ENCODE results near the gene MEX3A.
A peak's percentile ranks its signal among the peaks of the same experiment; 100 is the strongest.

MEX3A gene

DNA sequence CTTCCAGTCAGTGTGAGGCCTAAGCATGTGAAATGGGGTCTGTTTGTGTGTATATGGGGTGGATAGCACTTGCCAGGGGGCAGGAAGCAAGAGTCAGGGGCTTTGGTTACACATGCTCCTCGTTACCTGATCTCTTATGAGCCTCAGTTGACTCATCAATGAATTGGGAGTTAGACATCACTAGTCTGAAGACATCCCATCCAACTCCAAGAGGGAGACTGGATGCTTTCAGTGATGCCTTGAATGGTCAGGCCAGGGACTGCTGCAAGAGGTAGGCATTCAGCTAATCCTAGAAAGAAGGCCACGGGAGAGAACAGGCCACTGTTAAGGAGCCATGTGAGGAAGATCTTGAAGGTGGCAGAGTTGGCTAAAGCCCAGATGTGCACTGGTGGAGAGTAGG is 15.0 kb downstream of the MEX3A start:
- H3K27ac Mint-ChIP-seq = no peak overlapping the region
- H3K4me3 Mint-ChIP-seq = no peak overlapping the region
- no peaks in the 10 kb centered on the region for H3K9me3 Mint-ChIP-seq (ENCODE audit: low read depth)

DNA sequence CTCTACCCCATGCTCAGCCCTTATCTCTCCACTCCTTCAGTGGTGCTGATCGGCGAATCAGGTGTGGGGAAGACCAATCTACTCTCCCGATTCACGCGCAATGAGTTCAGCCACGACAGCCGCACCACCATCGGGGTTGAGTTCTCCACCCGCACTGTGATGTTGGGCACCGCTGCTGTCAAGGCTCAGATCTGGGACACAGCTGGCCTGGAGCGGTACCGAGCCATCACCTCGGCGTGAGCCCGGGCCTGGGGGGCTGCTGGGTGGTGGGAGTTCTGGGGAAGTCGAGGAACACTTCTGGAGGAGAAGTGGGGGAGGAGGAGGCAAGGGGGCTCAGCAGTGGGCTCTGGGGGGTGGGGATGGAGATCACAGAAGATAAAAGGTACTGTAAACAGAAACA is 16.4 kb downstream of the MEX3A start:
- Mint-ChIP-seq H3K9me3 (ENCODE audit: low read depth) (no peaks in the 10 kb centered on the region), H3K27me3 (no peaks in the 10 kb centered on the region), H3K27ac (no peak overlapping the region), H3K4me1 (ENCODE audit: low read depth) (peaks cover 7% of the 10 kb centered on the region), H3K36me3 (no peaks in the 10 kb centered on the region), H3K4me3 (no peak overlapping the region)

More for the DNA sequence above, 15.0 kb downstream of the MEX3A start:
- Mint-ChIP-seq H3K36me3 (no peaks in the 10 kb centered on the region), H3K4me1 (ENCODE audit: low read depth) (peaks cover 7% of the 10 kb centered on the region), H3K27me3 (no peaks in the 10 kb centered on the region)

DNA sequence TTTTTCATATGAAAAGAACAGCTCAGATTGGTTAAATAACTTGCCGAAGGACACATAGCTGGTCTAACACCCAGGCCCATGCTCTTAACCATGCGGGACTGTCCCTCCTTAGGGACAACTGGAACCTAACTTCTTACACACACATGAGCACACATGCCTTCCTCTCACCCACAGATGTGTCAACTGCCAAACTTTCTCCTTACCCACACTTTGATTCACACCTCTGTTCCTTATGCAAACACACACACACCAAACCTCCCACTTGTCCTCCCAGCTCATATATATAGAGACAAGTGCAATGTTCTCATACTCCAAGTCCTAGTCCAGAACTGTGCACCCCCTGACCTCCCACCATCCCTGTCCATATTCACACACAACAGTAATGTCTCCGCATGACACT is 17.1 kb downstream of the MEX3A start:
- H3K4me3 Mint-ChIP-seq = no peak overlapping the region
- no peaks in the 10 kb centered on the region for H3K27me3 Mint-ChIP-seq
- H3K27ac Mint-ChIP-seq = no peak overlapping the region
- peaks cover 7% of the 10 kb centered on the region for H3K4me1 Mint-ChIP-seq (ENCODE audit: low read depth)
- no peaks in the 10 kb centered on the region for H3K9me3 Mint-ChIP-seq (ENCODE audit: low read depth)
- no peaks in the 10 kb centered on the region for H3K36me3 Mint-ChIP-seq

DNA sequence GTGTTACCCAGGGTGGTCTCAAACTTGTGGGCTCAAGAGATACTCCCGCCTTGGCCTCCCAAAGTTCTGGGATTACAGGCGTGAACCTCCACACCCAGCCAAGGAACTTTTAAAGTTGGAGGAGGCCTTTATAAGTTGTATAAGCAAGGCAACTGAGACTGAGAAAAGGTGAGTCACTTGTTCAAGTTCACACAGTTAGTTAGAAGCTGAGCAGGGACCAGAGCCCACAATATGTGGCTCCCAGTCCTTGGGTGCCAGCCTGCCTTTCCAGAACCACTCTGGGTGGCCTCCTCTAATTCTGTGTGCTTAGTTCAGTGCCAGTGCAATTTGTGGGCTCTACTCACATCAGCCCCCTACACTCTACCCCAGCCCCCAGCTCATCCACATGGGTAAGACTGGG is 17.6 kb downstream of the MEX3A start:
- Mint-ChIP-seq H3K9me3 (ENCODE audit: low read depth) (no peaks in the 10 kb centered on the region), H3K4me1 (ENCODE audit: low read depth) (peaks cover 7% of the 10 kb centered on the region), H3K27me3 (no peaks in the 10 kb centered on the region), H3K27ac (no peak overlapping the region), H3K4me3 (no peak overlapping the region), H3K36me3 (no peaks in the 10 kb centered on the region)

DNA sequence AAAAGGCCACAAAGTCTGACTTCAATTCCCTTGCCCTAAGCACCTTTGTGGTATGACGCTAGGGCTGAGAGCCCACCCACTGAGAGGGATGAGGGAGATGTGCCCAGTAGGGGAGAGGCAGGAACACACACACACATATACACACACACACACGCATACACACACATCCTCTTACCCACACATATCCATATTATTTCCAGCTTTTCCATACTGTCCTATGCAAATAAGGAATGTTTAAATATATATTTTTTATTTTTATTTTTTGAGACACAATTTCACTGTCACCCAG is 18.3 kb downstream of the MEX3A start:
- no peaks in the 10 kb centered on the region for H3K27me3 Mint-ChIP-seq

DNA sequence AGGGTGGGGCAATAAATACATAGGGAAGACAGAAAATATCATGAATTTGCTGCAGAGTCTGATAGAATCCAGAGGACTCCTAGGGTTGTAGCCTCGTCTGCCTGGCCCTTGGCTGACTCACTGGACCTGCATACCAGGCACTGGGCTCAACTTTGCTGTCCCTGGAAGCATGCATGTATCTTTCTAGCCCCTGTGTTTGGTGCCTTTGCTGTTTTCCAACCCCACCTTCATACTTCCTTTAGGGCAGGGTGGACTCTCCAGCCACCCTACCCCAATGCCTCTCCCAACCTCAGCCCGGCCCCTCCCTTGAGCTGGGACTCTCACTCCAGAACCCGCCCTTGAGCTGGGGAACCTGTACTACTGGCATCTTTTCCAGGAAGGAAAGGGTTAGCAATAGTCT is 20.1 kb downstream of the MEX3A start:
- H3K27ac Mint-ChIP-seq = no peak overlapping the region
- no peaks in the 10 kb centered on the region for H3K9me3 Mint-ChIP-seq (ENCODE audit: low read depth)

More for the DNA sequence above, 18.3 kb downstream of the MEX3A start:
- H3K9me3 Mint-ChIP-seq (ENCODE audit: low read depth) = no peaks in the 10 kb centered on the region
- H3K36me3 Mint-ChIP-seq = no peaks in the 10 kb centered on the region
- peaks cover 7% of the 10 kb centered on the region for H3K4me1 Mint-ChIP-seq (ENCODE audit: low read depth)
- no peak overlapping the region for H3K27ac Mint-ChIP-seq
- no peak overlapping the region for H3K4me3 Mint-ChIP-seq

DNA sequence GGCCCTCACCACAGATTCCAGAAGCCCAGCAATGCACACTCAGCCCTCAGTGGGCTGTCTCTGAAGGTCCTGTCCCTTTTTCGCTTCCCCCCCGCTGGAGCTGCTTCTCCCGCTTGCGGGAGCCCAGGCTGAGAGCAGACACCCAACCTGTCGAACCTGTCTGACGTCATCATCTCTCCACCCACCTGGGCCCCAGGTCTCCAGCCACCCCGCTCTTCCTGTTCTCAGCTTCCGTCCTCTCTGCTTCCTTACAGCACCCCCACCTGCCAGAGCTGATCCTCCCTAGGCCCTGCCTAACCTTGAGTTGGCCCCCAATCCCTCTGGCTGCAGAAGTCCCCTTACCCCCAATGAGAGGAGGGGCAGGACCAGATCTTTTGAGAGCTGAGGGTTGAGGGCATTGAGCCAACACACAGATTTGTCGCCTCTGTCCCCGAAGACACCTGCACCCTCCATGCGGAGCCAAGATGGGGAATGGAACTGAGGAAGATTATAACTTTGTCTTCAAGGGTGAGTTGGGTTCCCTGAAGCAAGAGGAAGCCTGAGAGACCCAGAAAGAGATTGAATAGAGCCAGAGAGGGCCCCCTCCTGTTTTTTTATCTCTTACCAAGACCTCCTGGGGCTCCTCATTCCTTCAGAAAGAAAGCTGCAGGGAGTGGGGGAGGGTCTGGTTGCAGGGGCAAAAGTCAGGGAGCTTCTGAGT is 21.2 kb downstream of the MEX3A start, which contains the start of gene RAB25:
RAB25 (plus strand) TSS at position 224 of the 700 bp plus-strand sequence; CDS start at position 465, 241 bp downstream.
- no peak within 1 kb of the TSS for H3K27ac Mint-ChIP-seq
- no peaks in the 10 kb centered on the region for H3K27me3 Mint-ChIP-seq
- H3K4me3 Mint-ChIP-seq = no peak within 1 kb of the TSS
- H3K9me3 Mint-ChIP-seq (ENCODE audit: low read depth) = no peaks in the 10 kb centered on the region
- H3K36me3 Mint-ChIP-seq = no peaks in the 10 kb centered on the region
- peaks cover 10% of the 10 kb centered on the region for H3K4me1 Mint-ChIP-seq (ENCODE audit: low read depth)

More for the DNA sequence above, 20.1 kb downstream of the MEX3A start:
- Mint-ChIP-seq H3K27me3 (no peaks in the 10 kb centered on the region), H3K36me3 (no peaks in the 10 kb centered on the region), H3K4me1 (ENCODE audit: low read depth) (peaks cover 7% of the 10 kb centered on the region), H3K4me3 (no peak overlapping the region)

DNA sequence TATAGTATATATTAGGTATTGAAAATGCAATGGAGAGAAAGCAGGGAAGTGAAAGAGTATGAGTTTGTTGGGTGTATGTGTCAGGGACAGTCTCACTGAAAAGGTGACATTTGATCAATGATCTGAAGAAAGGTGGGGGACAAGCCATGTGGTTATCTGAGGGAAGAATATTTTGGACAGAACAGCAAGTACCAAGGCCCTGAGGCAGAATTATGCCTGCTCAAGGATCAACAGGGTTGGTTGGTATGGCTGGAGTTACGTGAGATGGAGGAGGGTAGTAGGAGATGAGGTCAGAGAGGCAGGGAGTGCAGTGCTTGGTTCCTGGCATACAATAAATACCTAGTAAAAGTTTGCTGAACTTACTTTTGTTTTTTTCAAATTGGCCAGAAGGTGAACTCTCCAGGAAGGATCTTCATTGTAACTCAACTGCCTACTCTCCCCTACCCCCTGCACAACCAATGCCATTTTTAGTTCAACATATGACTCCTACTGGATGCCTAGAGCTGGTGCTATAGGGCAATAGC is 25.9 kb downstream of the MEX3A start:
- Mint-ChIP-seq H3K36me3 (no peaks in the 10 kb centered on the region), H3K4me3 (peak overlapping the region; percentile 27), H3K27ac (no peak overlapping the region), H3K27me3 (no peaks in the 10 kb centered on the region), H3K4me1 (ENCODE audit: low read depth) (peaks cover 28% of the 10 kb centered on the region), H3K9me3 (ENCODE audit: low read depth) (no peaks in the 10 kb centered on the region)

DNA sequence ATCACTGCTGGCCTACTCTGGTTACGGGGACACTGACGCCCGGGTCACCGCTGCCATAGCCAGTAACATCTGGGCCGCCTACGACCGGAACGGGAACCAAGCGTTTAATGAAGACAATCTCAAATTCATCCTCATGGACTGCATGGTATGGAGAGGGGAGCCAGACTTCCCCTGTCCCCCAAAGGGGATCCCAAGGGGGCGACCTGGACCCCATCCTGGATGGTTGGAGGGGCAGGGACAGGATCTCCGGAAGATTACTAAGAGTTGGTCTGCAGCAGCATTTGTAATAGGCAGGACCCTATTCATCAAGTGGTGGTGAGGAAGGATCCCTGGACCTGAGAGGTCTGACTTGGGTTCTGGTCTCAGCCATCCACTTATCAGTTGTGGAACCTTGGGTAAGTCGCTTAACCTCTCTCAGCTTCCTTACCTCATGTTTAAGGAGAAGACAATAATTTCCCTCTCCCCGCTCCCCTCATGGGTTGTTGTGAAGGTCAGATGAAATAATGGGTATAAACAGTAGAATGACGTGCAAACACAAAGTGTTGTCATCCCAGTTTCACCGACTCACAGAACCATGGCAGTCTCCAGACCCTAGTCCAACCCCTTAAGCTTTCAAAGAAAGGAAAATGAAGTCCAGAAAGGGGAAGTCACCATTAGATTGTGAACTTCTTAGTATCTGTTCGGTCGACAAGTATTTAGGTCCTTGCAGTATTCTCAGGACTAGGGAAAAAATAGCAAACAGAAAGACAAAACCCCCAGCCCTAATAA is 26.8 kb downstream of the MEX3A start:
- Mint-ChIP-seq H3K4me3 (peak overlapping the region; percentile 93), H3K4me1 (ENCODE audit: low read depth) (peaks cover 30% of the 10 kb centered on the region), H3K36me3 (no peaks in the 10 kb centered on the region), H3K27ac (peak overlapping the region; percentile 46), H3K9me3 (ENCODE audit: low read depth) (no peaks in the 10 kb centered on the region), H3K27me3 (no peaks in the 10 kb centered on the region)

DNA sequence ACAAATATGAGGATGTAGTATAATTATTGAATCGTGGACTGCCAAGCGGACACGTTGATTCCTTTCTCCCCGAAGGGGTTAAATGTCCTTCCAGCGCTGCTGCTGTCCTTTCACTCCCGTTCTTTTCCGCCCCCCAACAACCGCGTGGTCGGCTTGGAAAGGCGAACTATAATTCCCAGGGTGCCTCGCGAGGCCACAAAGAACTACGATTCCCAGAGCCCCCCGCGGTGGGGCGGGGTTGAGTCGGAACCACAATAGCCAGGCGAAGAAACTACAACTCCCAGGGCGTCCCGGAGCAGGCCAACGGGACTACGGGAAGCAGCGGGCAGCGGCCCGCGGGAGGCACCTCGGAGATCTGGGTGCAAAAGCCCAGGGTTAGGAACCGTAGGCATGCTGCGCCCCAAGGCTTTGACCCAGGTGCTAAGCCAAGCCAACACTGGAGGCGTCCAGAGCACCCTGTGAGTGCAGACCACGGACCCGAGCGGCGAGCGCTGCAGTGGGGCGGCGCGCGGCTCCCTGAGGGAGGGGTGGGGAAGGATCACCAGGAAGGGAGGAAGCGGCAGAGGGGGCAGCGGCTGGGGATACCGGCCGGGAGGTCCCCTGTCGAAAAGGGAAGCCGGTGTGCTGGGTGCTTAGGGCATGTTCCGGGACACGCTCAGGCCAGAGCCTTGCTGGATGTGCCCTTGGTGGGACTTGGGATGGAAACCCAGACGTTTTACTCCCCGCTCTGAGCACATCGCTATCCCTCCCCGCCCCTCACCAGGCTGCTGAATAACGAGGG is 27.6 kb downstream of the MEX3A start, which contains the start of gene LAMTOR2:
LAMTOR2 (plus strand) TSS at position 283 of the 781 bp plus-strand sequence; CDS start at position 391, 108 bp downstream.
- Mint-ChIP-seq H3K4me3 (peak within 1 kb of the TSS; percentile 97), H3K27ac (peak within 1 kb of the TSS; percentile 98), H3K27me3 (no peaks in the 10 kb centered on the region), H3K9me3 (ENCODE audit: low read depth) (no peaks in the 10 kb centered on the region), H3K36me3 (no peaks in the 10 kb centered on the region), H3K4me1 (ENCODE audit: low read depth) (peaks cover 30% of the 10 kb centered on the region)

DNA sequence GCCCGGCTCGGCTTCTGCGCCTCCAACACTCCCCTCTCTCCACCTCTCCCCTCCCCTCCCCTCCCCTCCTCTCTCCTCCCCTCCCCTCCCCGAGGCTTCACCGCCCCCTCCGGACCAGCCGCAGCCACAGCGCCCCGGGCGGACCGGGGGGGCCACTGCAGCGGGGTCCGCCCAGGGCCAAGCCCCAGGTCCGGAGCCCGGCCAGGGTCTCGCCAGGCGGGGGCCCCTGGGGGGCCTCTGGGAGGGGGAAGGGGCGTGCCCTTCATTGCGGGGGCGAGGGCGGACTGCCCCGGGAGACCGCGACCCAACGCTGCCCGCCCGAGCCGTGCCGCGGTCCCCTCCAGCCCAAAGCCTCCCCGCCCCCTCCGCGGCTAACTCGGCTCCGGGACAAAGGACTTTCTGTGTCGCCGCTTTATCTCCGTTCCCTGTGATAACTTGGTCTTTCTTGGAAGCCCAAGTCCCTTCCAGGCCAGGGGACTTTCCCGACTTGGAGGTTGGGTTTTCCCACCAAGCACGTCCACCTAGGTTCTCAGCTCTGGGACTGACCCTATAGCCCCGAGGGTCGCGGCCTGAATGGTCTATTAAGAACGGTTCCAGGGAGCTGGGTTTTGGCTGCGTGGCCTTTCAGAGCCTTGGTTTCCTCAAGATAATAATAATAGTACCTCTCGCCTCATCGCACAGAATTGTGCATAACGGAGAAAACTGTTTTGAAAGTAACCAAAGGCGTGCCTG is 28.3 kb downstream of the MEX3A start, which contains the start of gene UBQLN4:
UBQLN4 (minus strand) TSS at position 31 of the 732 bp plus-strand sequence. CDS start 97 bp downstream, outside the sequence.
- peak within 1 kb of the TSS; percentile 98 for H3K27ac Mint-ChIP-seq
- peak within 1 kb of the TSS; percentile 97 for H3K4me3 Mint-ChIP-seq
- H3K27me3 Mint-ChIP-seq = no peaks in the 10 kb centered on the region
- H3K4me1 Mint-ChIP-seq (ENCODE audit: low read depth) = peaks cover 30% of the 10 kb centered on the region
- H3K9me3 Mint-ChIP-seq (ENCODE audit: low read depth) = no peaks in the 10 kb centered on the region
- no peaks in the 10 kb centered on the region for H3K36me3 Mint-ChIP-seq

DNA sequence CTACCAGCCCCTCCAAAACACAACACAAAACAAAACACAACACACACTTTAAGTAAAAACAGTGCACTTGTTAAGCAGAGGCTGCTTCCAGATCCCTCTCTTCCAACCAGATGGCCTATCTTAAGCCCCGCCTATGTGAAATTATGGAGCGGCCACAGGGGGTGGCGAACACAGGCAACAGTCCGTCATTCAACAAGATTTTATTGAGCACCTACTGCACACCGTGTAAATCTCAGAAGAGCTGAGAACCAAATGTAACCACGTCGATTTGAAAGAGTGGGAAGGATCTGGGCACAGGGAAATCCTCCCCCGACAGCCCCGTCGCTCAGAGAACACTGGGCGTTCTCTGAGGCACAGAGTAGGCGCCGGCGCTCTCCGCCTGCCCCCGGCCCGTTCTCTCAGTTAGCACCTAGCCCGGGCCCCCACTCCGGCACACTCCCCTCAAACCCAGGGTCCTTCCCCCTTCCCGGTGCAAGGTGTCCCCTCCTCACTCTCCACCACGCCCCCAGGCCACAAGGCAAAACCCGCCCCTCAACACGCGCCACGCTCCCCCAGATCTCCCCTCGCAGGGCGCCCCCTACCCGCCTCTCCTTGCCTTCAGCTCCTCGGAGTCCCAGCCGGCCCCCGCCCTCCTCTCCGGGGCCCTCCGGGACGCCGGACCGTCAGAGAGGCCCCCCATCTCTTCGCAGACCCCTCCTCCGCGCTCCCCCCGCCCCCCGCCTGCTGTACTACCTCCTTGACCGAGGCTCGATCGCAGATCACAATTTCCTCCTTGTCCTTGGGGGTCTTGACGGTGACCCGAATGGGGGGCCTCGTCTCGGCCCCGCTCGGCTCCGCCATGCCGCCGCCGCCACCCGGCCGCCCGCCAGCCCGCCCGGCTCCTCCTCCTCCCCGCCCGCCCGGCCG is 29.1 kb downstream of the MEX3A start:
- peak overlapping the region; percentile 91 for H3K27ac Mint-ChIP-seq
- H3K4me3 Mint-ChIP-seq = peak overlapping the region; percentile 97
- H3K9me3 Mint-ChIP-seq (ENCODE audit: low read depth) = no peaks in the 10 kb centered on the region
- no peaks in the 10 kb centered on the region for H3K27me3 Mint-ChIP-seq
- peaks cover 30% of the 10 kb centered on the region for H3K4me1 Mint-ChIP-seq (ENCODE audit: low read depth)
- H3K36me3 Mint-ChIP-seq = no peaks in the 10 kb centered on the region

DNA sequence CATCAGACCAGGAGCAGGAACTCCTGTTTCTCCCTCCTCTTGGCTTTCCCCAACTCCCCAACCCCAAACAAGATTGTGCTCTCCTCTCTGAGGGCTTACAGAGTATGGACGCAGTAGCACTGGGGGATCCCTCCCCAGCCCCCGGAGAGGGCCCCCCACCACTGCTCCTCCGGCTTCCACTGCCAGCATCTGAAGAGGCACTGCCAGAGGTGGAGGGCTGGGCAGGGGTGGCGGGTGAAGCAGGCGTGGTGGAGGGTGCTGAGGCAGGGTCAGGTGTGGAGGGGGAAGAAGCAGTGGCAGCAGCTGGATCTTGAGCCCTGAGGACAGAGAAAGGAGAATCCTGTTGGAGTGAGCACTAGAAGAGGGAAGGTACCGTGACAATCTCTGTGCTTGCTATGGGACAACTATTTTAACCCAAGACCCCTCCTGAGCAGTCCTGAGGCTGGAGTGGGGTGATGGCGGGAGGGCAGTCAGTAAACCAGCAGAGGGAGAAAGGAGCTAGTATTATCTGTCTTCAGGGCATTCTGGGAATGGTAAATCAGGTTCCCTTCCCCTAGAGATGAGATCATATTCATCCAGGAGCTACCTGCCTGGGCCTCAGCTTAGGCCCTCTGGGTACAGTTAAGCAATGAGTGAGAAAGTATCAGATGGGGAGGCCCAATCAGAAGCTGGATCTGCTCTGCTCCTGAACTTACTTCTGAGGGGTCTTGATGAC is 31.1 kb downstream of the MEX3A start:
- Mint-ChIP-seq H3K4me3 (peak overlapping the region; percentile 53), H3K27ac (peak overlapping the region; percentile 6), H3K36me3 (no peaks in the 10 kb centered on the region), H3K9me3 (ENCODE audit: low read depth) (no peaks in the 10 kb centered on the region), H3K27me3 (no peaks in the 10 kb centered on the region), H3K4me1 (ENCODE audit: low read depth) (peaks cover 25% of the 10 kb centered on the region)
